NCI-H146 treated with DMSO at 0.1 percent for 48 hours (cell line): ENCODE measurements around the gene CTDNEP1.

ENCODE experiments used
- DNase-seq: peaks from one replicate; lab custom pipeline; 2025; ENCODE audit not compliant: unreplicated experiment; lab: John Stamatoyannopoulos, UW

The CTDNEP1 gene

GRCh38 chr17:7251661-7252175, at the start of gene CTDNEP1:
CTDNEP1 (minus strand) TSS chr17:7251734; CDS start chr17:7251296, 438 bp downstream.
- peak; percentile 96 for DNase-seq

- peak; percentile 62 for DNase-seq
These were observed 44.8 kb upstream of the CTDNEP1 start for GRCh38 chr17:7296189-7296861.

- DNase-seq, result no peak
These were observed 44.0 kb upstream of the CTDNEP1 start for GRCh38 chr17:7295230-7296180.

- peak; percentile 59 for DNase-seq
These were observed 43.1 kb upstream of the CTDNEP1 start, which contains the start of gene YBX2 for GRCh38 chr17:7294614-7295153. YBX2 (minus strand) TSS chr17:7294639; CDS start chr17:7294500, 139 bp downstream.

GRCh38 chr17:7293816-7294613, 42.5 kb upstream of the CTDNEP1 start:
- no peak for DNase-seq

GRCh38 chr17:7293159-7293558, 41.6 kb upstream of the CTDNEP1 start:
- no peak for DNase-seq

GRCh38 chr17:7292729-7293128, 41.2 kb upstream of the CTDNEP1 start:
- DNase-seq, result no peak

- DNase-seq, result no peak
These were observed 40.7 kb upstream of the CTDNEP1 start for GRCh38 chr17:7292194-7292593.

GRCh38 chr17:7290685-7291084, 39.2 kb upstream of the CTDNEP1 start:
- DNase-seq, result no peak

GRCh38 chr17:7290166-7290565, 38.6 kb upstream of the CTDNEP1 start:
- DNase-seq, result no peak

GRCh38 chr17:7289256-7290032, 37.9 kb upstream of the CTDNEP1 start:
- DNase-seq, result no peak

GRCh38 chr17:7285679-7286078, 34.1 kb upstream of the CTDNEP1 start:
- DNase-seq, result no peak

- no peak for DNase-seq
These were observed 33.4 kb upstream of the CTDNEP1 start for GRCh38 chr17:7284911-7285310.

- DNase-seq, result no peak
These were observed 32.1 kb upstream of the CTDNEP1 start for GRCh38 chr17:7283471-7284216.

- DNase-seq, result no peak
These were observed 31.3 kb upstream of the CTDNEP1 start for GRCh38 chr17:7282752-7283321.

- no peak for DNase-seq
These were observed 30.6 kb upstream of the CTDNEP1 start for GRCh38 chr17:7281953-7282751.

- peak; percentile 43 for DNase-seq
These were observed 29.8 kb upstream of the CTDNEP1 start, which contains the start of gene SLC2A4 for GRCh38 chr17:7281074-7281952. SLC2A4 (plus strand) TSS chr17:7281718; CDS start chr17:7281935, 217 bp downstream.
